H9 (cell line): ENCODE measurements around the gene SHB. TPM values are rescaled to one million over a fixed set of nuclear protein-coding genes. Genes with fewer than 3 reads are reported as not detected.
A peak's percentile ranks its signal among the peaks of the same experiment; 100 is the strongest.

Source experiments
- DNase-seq: peaks from one replicate; pipeline ENCODE4 v3.0.0-alpha.2; 2017
- H2AFZ ChIP-seq: one replicate; pipeline ENCODE4 v1.6.1; 2013; ENCODE audit warnings: mild to moderate bottlenecking, low read length, control low read depth, moderate library complexity
- H2AK5ac ChIP-seq: 2 replicates; pipeline ENCODE4 v1.6.1; 2013; ENCODE audit warnings: low read length, control low read depth, mixed read lengths; ENCODE audit not compliant: insufficient read length
- H2BK120ac ChIP-seq: one replicate; pipeline ENCODE4 v1.6.1; 2013; ENCODE audit warnings: low read depth, mild to moderate bottlenecking, low read length, control low read depth, inconsistent platforms; ENCODE audit not compliant: poor library complexity, severe bottlenecking
- H2BK12ac ChIP-seq: 2 replicates; pipeline ENCODE4 v1.6.1; 2013; ENCODE audit warnings: low read length, control low read depth, mixed read lengths, low read depth; ENCODE audit not compliant: insufficient read length
- H2BK15ac ChIP-seq: 2 replicates; pipeline ENCODE4 v1.6.1; 2013; ENCODE audit warnings: low read depth, low read length, control low read depth
- H2BK20ac ChIP-seq: one replicate; pipeline ENCODE4 v1.6.1; 2013; ENCODE audit warnings: low read depth, mild to moderate bottlenecking, low read length, control low read depth, inconsistent platforms; ENCODE audit not compliant: poor library complexity, severe bottlenecking
- H2BK5ac ChIP-seq: 2 replicates; pipeline ENCODE4 v1.6.1; 2013; ENCODE audit warnings: low read length, control low read depth, mixed read lengths; ENCODE audit not compliant: insufficient read length
- H3K14ac ChIP-seq: 2 replicates; pipeline ENCODE4 v1.6.1; 2013; ENCODE audit warnings: low read length, control low read depth; ENCODE audit not compliant: insufficient read depth
- H3K18ac ChIP-seq: 2 replicates; pipeline ENCODE4 v1.6.1; 2013; ENCODE audit warnings: low read depth, mild to moderate bottlenecking, mixed read lengths, low read length, control low read depth; ENCODE audit not compliant: insufficient read length
- H3K23ac ChIP-seq: 2 replicates; pipeline ENCODE4 v1.6.1; 2013; ENCODE audit warnings: low read length, control low read depth, mixed read lengths, low read depth; ENCODE audit not compliant: insufficient read length
- H3K23me2 ChIP-seq: 2 replicates; pipeline ENCODE4 v1.6.1; 2013; ENCODE audit warnings: low read depth, mild to moderate bottlenecking, mixed read lengths, low read length, control low read depth; ENCODE audit not compliant: insufficient read length, poor library complexity, severe bottlenecking
- H3K27ac ChIP-seq: 2 replicates; pipeline ENCODE4 v1.5.1; 2013; ENCODE audit warnings: low read length, control low read depth, mixed read lengths, low read depth; ENCODE audit not compliant: insufficient read length
- H3K27me3 ChIP-seq: 2 replicates; pipeline ENCODE4 v1.6.1; 2013; ENCODE audit warnings: low read length, control low read depth, inconsistent platforms; ENCODE audit not compliant: insufficient read depth
- H3K4ac ChIP-seq: 2 replicates; pipeline ENCODE4 v1.6.1; 2013; ENCODE audit warnings: low read depth, mild to moderate bottlenecking, control low read depth, inconsistent platforms, low read length, moderate library complexity
- H3K4me1 ChIP-seq: 2 replicates; pipeline ENCODE4 v1.6.1; 2013; ENCODE audit warnings: low read length, control low read depth, inconsistent platforms; ENCODE audit not compliant: insufficient read depth
- H3K4me2 ChIP-seq: 2 replicates; pipeline ENCODE4 v1.6.1; 2013; ENCODE audit warnings: low read length, control low read depth, mixed read lengths; ENCODE audit not compliant: insufficient read length, insufficient read depth
- H3K56ac ChIP-seq: 2 replicates; pipeline ENCODE4 v1.6.1; 2013; ENCODE audit warnings: low read depth, mild to moderate bottlenecking, mixed read lengths, low read length, control low read depth; ENCODE audit not compliant: insufficient read length
- H3K79me1 ChIP-seq: 2 replicates; pipeline ENCODE4 v1.6.1; 2013; ENCODE audit warnings: low read depth, mild to moderate bottlenecking, moderate library complexity, low read length, control low read depth, inconsistent platforms; ENCODE audit not compliant: insufficient read depth, poor library complexity, severe bottlenecking
- H3K79me2 ChIP-seq: 2 replicates; pipeline ENCODE4 v1.6.1; 2013; ENCODE audit warnings: low read length, control low read depth, inconsistent platforms; ENCODE audit not compliant: insufficient read depth
- H3K9ac ChIP-seq: 2 replicates; pipeline ENCODE4 v1.6.1; 2013; ENCODE audit warnings: low read length, control low read depth, mixed read lengths; ENCODE audit not compliant: insufficient read length; ENCODE audit errors: extremely low read depth
- H3K9me3 ChIP-seq: one replicate; pipeline ENCODE4 v1.6.1; 2013; ENCODE audit warnings: low read depth, low read length, inconsistent platforms; ENCODE audit not compliant: control insufficient read depth
- H3T11ph ChIP-seq: one replicate; pipeline ENCODE4 v1.6.1; 2013; ENCODE audit warnings: mild to moderate bottlenecking, low read length, control low read depth, inconsistent platforms
- H4K20me1 ChIP-seq: one replicate; pipeline ENCODE4 v1.6.1; 2013; ENCODE audit not compliant: control insufficient read depth, insufficient read length, insufficient read depth
- H4K5ac ChIP-seq: 2 replicates; pipeline ENCODE4 v1.6.1; 2013; ENCODE audit warnings: low read depth, mild to moderate bottlenecking, mixed read lengths, low read length, control low read depth; ENCODE audit not compliant: insufficient read length
- H4K8ac ChIP-seq: replicated peaks from 2 replicates; pipeline ENCODE4 v1.6.1; 2013; ENCODE audit warnings: low read length, control low read depth, mixed read lengths, low read depth; ENCODE audit not compliant: insufficient read length
- H4K91ac ChIP-seq: 2 replicates; pipeline ENCODE4 v1.6.1; 2013; ENCODE audit warnings: low read depth, mild to moderate bottlenecking, moderate library complexity, mixed read lengths, low read length, control low read depth; ENCODE audit not compliant: insufficient read length
- H3K27ac Mint-ChIP-seq, 3 experiments: 2 replicates in 2 of 3; 3 replicates in 1 of 3; pipeline ENCODE4 v1.8.0; 2020 to 2021; ENCODE audit warnings: mixed read lengths in 3 of 3, mild to moderate bottlenecking in 1 of 3, moderate library complexity in 1 of 3
- H3K27me3 Mint-ChIP-seq: 2 replicates; pipeline ENCODE4 v1.8.0; 2021; ENCODE audit warnings: low read depth, mild to moderate bottlenecking, moderate library complexity, mixed read lengths
- H3K36me3 Mint-ChIP-seq, 3 experiments: 2 replicates in 2 of 3; 3 replicates in 1 of 3; pipeline ENCODE4 v1.8.0; 2020 to 2021; ENCODE audit warnings: low read depth in 3 of 3, mixed read lengths in 3 of 3; ENCODE audit not compliant: insufficient read depth in 1 of 3
- H3K4me1 Mint-ChIP-seq, 2 experiments: 2 replicates each; pipeline ENCODE4 v1.8.0; 2020; ENCODE audit warnings: mixed read lengths in 2 of 2
- H3K4me3 Mint-ChIP-seq, 2 experiments: 2 replicates in 1 of 2; 3 replicates in 1 of 2; pipeline ENCODE4 v1.8.0; 2020 to 2021; ENCODE audit warnings: mild to moderate bottlenecking in 2 of 2, mixed read lengths in 2 of 2, moderate library complexity in 1 of 2
- H3K9me3 Mint-ChIP-seq, 2 experiments: 2 replicates in 1 of 2; 3 replicates in 1 of 2; pipeline ENCODE4 v1.8.0; 2020; ENCODE audit warnings: mild to moderate bottlenecking in 2 of 2, mixed read lengths in 2 of 2, moderate library complexity in 1 of 2
- CTCF ChIP-seq: fragments of 200-600 bp; sonication (generic); conservative IDR thresholded peaks from 3 replicates; pipeline ENCODE4 v1.8.0; 2021; ENCODE audit warnings: antibody characterized with exemption, mild to moderate bottlenecking
- WGBS: extraction: QIAGEN DNeasy Blood & Tissue Kit; methylation state at CpG from one replicate; pipeline ENCODE4 v1.1.7; 2013; ENCODE audit warnings: missing lambda C conversion rate, low lambda C conversion rate, mixed read lengths; ENCODE audit not compliant: insufficient read length; ENCODE audit errors: extremely low coverage; 5-methylcytosine and 5-hydroxymethylcytosine counted together
- total RNA-seq: library from RNA; stranded (reverse); gene quantifications from 2 replicates; pipeline ENCODE4 v1.2.1, GENCODE V29; 2021

The SHB gene
- total RNA-seq, 1 experiment from 2014 or later = 14.6 TPM

- Histone ChIP-seq H3K79me2 (no peaks in the 10 kb centered on the region), H3K27ac (no peak overlapping the region), H3K56ac (no peak overlapping the region), H3K27me3 (no peaks in the 10 kb centered on the region), H3K4ac (no peak overlapping the region), H3K9ac (no peak overlapping the region), H3K79me1 (no peaks in the 10 kb centered on the region), H3K4me2 (no peak overlapping the region), H3K9me3 (no peaks in the 10 kb centered on the region), H4K8ac (no peak overlapping the region), H4K91ac (no peak overlapping the region), H2BK5ac (no peak overlapping the region), H2AFZ (no peak overlapping the region), H3T11ph (no peak overlapping the region), H2BK12ac (no peak overlapping the region), H2BK15ac (no peak overlapping the region), H3K23ac (no peak overlapping the region), H3K23me2 (no peaks in the 10 kb centered on the region), H3K4me1 (no peaks in the 10 kb centered on the region; the same call in 1 of the 2 replicates), H4K5ac (no peak overlapping the region), H2BK20ac (no peak overlapping the region), H3K14ac (no peak overlapping the region), H3K18ac (no peak overlapping the region), H2BK120ac (no peak overlapping the region), H2AK5ac (no peak overlapping the region), H4K20me1 (no peaks in the 10 kb centered on the region)
- no peaks in the 10 kb centered on the region; the same call in 1 of the 2 replicates for H3K27me3 Mint-ChIP-seq
- H3K4me3 Mint-ChIP-seq = no peak overlapping the region
- no peak for TF ChIP-seq CTCF
- H3K9me3 Mint-ChIP-seq = no peaks in the 10 kb centered on the region
- H3K4me1 Mint-ChIP-seq = peaks cover 54 to 68% of the 10 kb centered on the region in 2 experiments
- H3K36me3 Mint-ChIP-seq = peaks cover 0 to 4% (median 0%) of the 10 kb centered on the region in 3 experiments; a peak in 1 of 7 replicates
- DNase-seq = no peak
- peak overlapping the region in 2 of 3 experiments; percentile 61 to 83; a peak in 3 of 7 replicates for H3K27ac Mint-ChIP-seq
- WGBS = no CpG with 5 or more reads among the region's 13 CpGs
Measured at GRCh38 chr9:37922363-37923117, 146.5 kb downstream of the SHB start.
